Nephron (organoid): ENCODE results near the gene POC1A.
A peak's percentile ranks its signal among the peaks of the same experiment; 100 is the strongest.
"Not testable (repeated sequence)": the region's sequence is repeated elsewhere in the genome, so short reads cannot be mapped to it uniquely, and the experiment has no call there.

Experiments used
- H3K27ac Mint-ChIP-seq, 3 experiments: 2 replicates each; pipeline ENCODE4 v1.8.0; 2020; ENCODE audit warnings: mixed read lengths in 3 of 3, mild to moderate bottlenecking in 2 of 3, moderate library complexity in 1 of 3
- H3K27me3 Mint-ChIP-seq: 2 replicates; pipeline ENCODE4 v1.8.0; 2021; ENCODE audit warnings: low read depth, mild to moderate bottlenecking, moderate library complexity, mixed read lengths
- H3K36me3 Mint-ChIP-seq: 2 replicates; pipeline ENCODE4 v1.8.0; 2020; ENCODE audit warnings: low read depth, mixed read lengths
- H3K4me1 Mint-ChIP-seq: 2 replicates; pipeline ENCODE4 v1.8.0; 2020; ENCODE audit warnings: mixed read lengths
- H3K4me3 Mint-ChIP-seq, 3 experiments: 2 replicates each; pipeline ENCODE4 v1.8.0; 2020; ENCODE audit warnings: mild to moderate bottlenecking in 3 of 3, mixed read lengths in 3 of 3, moderate library complexity in 2 of 3
- H3K9me3 Mint-ChIP-seq: 2 replicates; pipeline ENCODE4 v1.8.0; 2020; ENCODE audit warnings: mixed read lengths
- TF ChIP-seq, protein P1 (sequence below), 3 experiments: fragments of 200-600 bp; sonication (generic); IDR thresholded peaks; one replicate each; pipeline ENCODE4 v1.5.0; 2021; ENCODE audit warnings: antibody characterized with exemption in 3 of 3; ENCODE audit not compliant: unreplicated experiment in 3 of 3

Gene POC1A

DNA sequence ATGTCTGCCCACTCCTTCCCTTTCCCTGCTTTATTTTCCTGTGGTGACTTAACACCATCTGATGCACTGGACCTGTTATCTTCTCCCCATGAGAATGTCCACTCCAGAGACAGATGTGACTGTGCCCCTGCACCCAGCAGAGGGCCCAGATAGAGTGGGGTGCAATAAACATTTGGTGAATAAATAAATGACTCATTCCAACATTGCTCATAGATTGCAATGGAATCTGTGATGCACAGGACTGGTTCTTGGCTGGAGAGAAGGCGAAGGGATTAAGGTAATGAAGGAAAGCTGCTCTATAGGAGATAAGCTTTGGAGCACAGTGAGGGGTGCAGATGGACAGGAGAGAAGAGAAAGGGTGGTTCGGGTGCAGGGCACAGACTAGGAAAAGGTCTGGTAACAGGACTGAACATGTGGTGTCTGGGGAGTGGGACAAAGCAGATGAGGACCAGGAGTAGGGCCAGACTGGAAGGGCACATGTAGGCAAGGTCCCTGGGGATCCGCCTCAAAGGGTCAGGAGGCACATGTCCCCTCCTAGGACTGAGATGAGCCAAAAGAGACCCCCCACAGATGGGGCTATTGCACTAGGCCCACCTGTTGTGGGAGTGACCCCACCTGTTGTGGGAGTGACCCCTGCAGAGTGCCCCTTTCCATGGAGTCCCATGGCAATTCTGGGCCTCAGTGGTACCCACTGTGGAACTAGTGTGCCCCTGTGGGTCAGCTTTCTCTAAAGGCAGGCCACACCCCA, 17.5 kb upstream of the POC1A start:
- peaks cover 8% of the 10 kb centered on the region for H3K27me3 Mint-ChIP-seq
- H3K4me3 Mint-ChIP-seq = no peak overlapping the region
- TF ChIP-seq, protein P1, sequence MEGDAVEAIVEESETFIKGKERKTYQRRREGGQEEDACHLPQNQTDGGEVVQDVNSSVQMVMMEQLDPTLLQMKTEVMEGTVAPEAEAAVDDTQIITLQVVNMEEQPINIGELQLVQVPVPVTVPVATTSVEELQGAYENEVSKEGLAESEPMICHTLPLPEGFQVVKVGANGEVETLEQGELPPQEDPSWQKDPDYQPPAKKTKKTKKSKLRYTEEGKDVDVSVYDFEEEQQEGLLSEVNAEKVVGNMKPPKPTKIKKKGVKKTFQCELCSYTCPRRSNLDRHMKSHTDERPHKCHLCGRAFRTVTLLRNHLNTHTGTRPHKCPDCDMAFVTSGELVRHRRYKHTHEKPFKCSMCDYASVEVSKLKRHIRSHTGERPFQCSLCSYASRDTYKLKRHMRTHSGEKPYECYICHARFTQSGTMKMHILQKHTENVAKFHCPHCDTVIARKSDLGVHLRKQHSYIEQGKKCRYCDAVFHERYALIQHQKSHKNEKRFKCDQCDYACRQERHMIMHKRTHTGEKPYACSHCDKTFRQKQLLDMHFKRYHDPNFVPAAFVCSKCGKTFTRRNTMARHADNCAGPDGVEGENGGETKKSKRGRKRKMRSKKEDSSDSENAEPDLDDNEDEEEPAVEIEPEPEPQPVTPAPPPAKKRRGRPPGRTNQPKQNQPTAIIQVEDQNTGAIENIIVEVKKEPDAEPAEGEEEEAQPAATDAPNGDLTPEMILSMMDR (IDR thresholded peaks at IDR 0.05; ENCODE audit: unreplicated experiment in 3 of 3) = no peak
- H3K9me3 Mint-ChIP-seq = no peaks in the 10 kb centered on the region
- H3K27ac Mint-ChIP-seq = no peak overlapping the region
- H3K4me1 Mint-ChIP-seq = peaks cover 13% of the 10 kb centered on the region
- no peaks in the 10 kb centered on the region for H3K36me3 Mint-ChIP-seq

DNA sequence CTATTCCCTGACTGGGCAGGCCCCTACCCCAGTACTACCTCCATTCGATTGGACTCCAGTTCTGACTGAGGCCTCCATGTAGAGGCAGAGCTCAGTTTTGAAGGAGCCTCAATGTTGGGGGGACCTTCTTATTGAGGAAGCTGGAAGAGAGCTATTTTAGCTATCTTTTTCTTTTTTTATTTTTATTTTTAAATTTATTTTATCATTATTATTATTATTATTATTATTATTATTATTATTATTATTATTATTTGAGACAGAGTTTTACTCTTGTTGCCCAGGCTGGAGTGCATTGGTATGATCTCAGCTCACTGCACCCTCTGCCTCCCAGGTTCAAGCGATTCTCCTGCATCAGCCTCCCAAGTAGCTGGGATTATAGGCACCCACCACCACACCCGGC, 16.0 kb upstream of the POC1A start:
- not testable (repeated sequence) for H3K27me3 Mint-ChIP-seq, H3K27ac Mint-ChIP-seq, H3K4me3 Mint-ChIP-seq, H3K36me3 Mint-ChIP-seq, H3K9me3 Mint-ChIP-seq, H3K4me1 Mint-ChIP-seq

DNA sequence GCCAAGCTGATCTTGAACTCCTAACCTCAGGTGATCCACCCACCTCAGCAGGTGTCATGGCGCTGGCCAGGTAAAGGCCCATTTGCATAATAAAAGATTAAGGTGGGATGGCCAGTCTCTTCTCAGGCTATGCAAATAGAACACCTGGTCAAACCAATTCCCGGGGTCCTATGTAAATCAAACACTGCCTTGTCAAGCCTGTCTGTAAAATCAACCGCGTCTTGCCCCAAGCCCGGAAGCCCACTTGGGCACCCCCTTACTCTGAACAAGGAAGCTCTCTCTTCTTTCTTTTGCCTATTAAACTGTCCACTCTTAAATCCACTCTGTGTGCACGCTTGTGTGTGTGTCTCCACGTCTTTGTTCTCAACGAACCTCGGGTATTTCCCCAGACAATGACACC, 13.0 kb upstream of the POC1A start:
- Mint-ChIP-seq H3K4me1 (no peaks in the 10 kb centered on the region), H3K27me3 (peaks cover 4% of the 10 kb centered on the region), H3K9me3 (peaks cover 3% of the 10 kb centered on the region), H3K4me3 (no peak overlapping the region), H3K27ac (no peak overlapping the region), H3K36me3 (no peaks in the 10 kb centered on the region)
- TF ChIP-seq, protein P1 (IDR thresholded peaks at IDR 0.05; ENCODE audit: unreplicated experiment in 3 of 3) = no peak

DNA sequence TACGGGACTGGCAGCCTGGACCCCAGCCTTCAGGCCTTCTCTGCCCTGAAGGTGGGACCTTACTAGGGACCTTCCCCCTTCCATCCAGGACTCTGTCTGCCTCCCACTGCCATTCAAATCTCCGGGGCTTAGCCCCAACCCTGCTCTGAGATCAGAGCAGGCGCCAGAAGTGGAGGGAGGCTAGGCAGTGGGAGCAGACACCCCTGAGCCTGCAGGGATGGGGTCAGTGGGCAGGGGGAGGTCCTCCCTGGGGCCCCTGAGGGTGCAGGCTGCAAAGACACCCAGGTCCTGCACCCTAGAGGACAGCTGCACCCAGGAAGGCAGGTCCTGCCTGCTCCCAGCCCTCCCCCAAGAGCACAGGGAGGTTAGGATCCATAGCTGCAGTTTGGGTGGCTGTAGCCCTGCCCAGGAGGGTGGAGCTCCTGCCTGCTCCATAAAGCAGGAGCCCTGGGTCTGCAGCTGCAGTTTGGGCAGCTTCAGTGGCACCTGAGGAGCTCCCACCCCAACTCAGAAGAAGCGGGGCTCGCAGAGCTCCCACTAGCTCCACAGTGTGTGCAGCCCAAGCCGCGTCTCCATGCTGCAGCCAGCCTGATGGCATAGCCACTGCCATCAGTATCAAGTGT, 8.1 kb upstream of the POC1A start:
- Mint-ChIP-seq H3K4me3 (no peak overlapping the region), H3K27ac (no peak overlapping the region), H3K9me3 (peaks cover 3% of the 10 kb centered on the region), H3K27me3 (peaks cover 4% of the 10 kb centered on the region), H3K36me3 (no peaks in the 10 kb centered on the region), H3K4me1 (no peaks in the 10 kb centered on the region)
- TF ChIP-seq, protein P1 (IDR thresholded peaks at IDR 0.05; ENCODE audit: unreplicated experiment in 3 of 3) = no peak

DNA sequence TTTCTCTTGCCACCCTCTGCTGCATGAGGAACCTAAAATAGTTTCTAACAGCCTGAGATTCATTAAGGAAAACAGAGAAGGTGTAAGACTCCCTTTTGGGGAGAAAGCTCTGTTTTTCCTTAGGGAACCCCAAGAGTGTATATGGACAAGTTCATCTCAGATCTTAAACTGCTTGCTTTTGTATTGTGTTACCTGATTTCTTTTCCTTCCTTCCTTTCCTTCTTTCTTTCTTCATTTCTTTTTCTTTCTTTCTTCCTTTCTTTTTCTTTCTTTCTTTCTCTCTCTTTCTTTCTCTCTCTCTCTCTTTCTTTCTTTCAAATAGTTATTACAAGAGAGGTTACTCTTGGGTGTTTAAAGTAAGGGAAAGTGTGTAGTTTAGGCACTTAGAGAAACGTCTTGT, 5.3 kb upstream of the POC1A start:
- H3K4me3 Mint-ChIP-seq = peak overlapping the region in 1 of 3 experiments; percentile 6
- peak overlapping the region in 2 of 3 experiments; percentile 12 to 17 for H3K27ac Mint-ChIP-seq
- no peaks in the 10 kb centered on the region for H3K36me3 Mint-ChIP-seq
- H3K27me3 Mint-ChIP-seq = peaks cover 4% of the 10 kb centered on the region
- peaks cover 4% of the 10 kb centered on the region for H3K4me1 Mint-ChIP-seq
- TF ChIP-seq, protein P1 (IDR thresholded peaks at IDR 0.05; ENCODE audit: unreplicated experiment in 3 of 3) = no peak
- H3K9me3 Mint-ChIP-seq = peaks cover 3% of the 10 kb centered on the region

DNA sequence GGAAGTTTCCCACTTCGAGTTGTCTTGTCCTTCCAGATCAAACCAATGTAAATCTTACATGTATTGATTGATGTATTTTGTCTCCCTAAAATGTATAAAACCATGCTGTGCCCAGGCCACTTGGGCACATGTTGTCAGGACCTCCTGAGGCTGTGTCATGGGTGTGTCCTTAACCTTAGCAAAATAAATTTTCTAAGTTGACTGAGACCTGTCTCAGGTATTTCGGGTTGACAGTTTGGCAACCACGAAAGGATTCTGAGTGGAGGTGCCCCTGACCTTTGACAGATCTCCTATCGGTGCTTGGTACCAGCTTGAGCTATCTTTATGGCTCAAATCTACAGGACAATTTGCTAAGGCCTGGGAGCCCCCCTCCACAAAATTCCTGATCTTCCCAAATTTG, 1.7 kb upstream of the POC1A start:
- TF ChIP-seq, protein P1 (IDR thresholded peaks at IDR 0.05; ENCODE audit: unreplicated experiment in 3 of 3) = no peak
- peaks cover 16% of the 10 kb centered on the region for H3K4me1 Mint-ChIP-seq
- no peak overlapping the region for H3K27ac Mint-ChIP-seq
- H3K27me3 Mint-ChIP-seq = no peaks in the 10 kb centered on the region
- no peaks in the 10 kb centered on the region for H3K9me3 Mint-ChIP-seq
- H3K36me3 Mint-ChIP-seq = no peaks in the 10 kb centered on the region
- peak overlapping the region; percentile 61 to 72 (median 62) for H3K4me3 Mint-ChIP-seq
